Activated CD4-positive, alpha-beta T cell treated with anti-CD3 and anti-CD28 coated beads, Interleukin-2, amount 50 U/mL, for 4 hours (primary cell): Measurements from ENCODE around the gene PODNL1.

Experiments used
- DNase-seq, 2 experiments: peaks; one replicate each; pipeline ENCODE4 v3.0.0-alpha.2; 2020

Gene PODNL1

DNA sequence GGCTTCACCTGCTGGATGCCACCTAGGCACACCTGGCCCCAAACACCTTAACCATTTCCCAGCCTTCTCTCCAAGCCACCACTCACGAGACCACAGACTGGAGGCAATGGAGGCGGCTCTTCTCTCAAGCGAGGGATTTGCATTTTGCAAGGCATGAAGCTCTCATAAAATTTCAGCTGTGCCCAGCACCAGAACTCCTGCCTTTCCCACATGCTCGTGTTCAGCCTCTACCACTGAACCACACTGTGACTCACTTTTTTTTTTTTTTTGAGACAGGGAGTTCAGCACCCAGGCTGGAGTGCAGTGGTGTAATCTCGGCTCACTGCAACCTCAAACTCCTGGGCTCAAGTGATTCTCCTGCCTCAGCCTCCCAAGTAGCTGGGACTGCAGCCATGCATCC, 50.7 kb downstream of the PODNL1 start:
- DNase-seq = no peak

- DNase-seq = no peak
These were observed 51.2 kb downstream of the PODNL1 start for GRCh38 chr19:13887018-13887436.

DNA sequence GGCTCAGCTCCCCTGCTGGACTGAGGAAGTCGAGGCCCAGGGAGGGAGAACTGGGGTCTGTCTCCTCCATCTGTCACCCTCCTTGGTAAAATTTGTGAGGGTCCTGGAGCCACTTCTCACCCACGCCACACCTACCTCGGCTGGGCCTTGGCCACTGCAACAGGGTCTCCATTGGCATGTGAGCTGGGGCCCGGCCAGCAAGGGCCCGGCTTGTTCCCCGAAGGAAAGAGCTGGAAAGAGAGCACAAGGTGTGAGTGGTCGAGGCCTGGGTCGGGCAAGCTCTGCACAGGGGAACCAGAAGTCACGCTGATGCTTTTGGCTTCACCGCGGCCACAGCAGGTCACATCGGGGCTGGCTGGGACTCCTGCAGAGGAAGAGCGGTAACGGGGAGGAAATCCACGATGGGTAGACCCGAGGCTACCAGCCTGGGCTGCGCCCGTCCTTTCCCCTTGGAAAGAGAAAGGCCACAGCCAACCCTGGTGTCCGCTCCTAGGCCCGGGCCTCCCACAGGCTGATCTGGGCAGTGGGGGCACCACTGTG, 52.3 kb downstream of the PODNL1 start:
- DNase-seq = no peak

DNA sequence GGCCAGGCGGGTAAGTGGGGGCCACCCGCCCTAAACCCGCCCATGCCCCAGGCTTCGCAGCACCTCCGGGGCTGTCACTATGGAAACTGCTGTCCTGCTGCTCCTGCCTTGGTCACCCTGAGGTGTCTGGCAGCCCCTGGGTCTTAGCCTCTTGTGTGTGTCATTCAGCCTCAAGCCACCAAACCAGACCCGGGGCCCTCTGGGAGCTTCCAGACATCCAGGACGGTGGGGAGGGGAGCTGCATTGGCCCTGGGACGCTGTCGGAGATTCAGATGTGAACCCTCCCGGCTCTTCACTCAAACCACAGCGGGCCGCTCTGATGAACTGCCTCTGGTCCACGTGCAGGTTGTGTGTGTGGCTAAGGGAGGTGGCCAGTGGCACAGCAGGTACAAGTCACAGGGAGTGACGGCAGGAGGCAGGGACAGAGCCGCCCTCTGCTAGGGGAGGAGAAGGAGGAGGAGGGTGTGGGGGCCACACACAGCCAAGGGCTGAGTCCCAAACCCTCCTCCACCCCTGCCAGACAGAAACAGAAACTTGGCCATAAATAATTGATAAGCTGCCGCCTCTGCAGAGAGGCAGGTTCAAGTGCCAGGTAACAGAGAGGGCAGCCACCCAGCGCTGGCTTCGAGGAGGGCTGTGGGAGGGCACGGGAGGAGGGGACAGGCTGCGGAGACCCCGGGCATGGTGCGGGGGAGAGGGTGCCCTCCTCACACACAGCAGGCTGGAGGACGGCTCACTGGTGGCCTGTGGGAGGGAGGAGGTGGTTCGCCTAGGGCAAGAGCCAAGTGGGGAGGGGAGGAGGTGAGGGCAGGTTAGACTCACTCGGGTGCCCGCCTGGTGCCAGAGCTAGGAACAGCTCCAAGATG, 53.3 kb downstream of the PODNL1 start:
- no peak for DNase-seq

- DNase-seq = no peak
These were observed 54.6 kb downstream of the PODNL1 start for GRCh38 chr19:13883516-13884064.

GRCh38 chr19:13882836-13883235, 55.4 kb downstream of the PODNL1 start:
- DNase-seq = no peak

GRCh38 chr19:13882419-13882795, 55.8 kb downstream of the PODNL1 start:
- DNase-seq = no peak

DNA sequence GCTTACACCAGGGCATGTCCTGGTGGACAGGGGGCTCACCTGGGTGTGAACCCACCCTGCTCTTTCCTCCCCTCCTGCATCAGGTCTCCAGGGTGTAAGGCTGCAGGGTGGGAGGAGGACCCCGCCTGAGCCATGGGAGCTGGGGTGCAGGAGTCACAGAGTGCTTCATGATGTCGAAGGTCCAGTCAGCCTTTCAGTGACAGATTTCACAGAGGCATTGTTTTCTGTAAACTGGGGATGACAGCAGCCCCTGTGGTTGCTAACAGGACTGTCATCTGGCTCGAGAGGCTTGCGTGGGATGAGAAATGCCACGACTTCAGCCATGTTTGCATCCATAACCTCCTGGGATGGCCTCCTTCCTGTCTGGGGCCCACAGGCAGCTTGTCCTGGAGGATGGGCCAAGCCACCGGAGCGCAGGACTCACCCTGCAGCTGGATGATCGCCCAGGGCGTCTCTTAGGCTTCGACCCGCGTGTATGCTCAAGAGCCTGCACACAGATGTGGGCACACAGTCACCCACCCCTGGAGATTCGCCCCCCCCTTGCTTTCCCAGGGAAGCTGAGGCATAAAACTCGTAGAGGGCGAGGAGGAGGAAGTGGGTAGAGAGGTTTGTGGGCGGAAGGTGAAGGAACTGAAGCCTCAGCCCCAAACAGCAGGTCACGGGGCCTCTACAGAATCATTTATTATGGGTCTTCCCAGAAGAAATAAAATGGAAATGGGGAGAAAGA, 56.4 kb downstream of the PODNL1 start:
- no peak for DNase-seq

DNA sequence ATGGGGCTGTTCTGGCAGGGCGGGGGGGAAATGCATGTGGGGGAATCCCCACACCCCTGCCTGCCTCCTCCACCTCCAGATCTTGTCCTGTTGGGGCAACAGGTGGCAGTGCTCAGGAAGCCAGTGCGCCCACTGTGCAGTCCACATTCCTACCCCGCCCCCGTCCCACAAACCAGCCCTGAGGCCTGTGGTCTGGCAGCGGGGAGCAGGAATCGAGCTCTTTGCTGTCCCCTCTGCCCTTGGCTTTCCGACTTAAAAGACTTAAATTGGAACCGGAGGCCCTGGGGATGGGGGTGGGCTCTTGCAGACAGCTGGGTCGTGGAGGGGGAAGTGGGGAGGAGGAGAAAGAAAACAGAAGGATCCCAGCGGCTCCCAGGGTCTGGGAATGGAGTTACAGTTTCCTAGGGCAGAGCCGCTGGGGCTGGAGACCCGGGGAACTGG, 56.9 kb downstream of the PODNL1 start:
- no peak for DNase-seq
